Sigmoid colon (tissue), 7 donors: ENCODE data around the gene SANBR. TPM values are rescaled to one million over a fixed set of nuclear protein-coding genes. Genes with fewer than 3 reads are reported as not detected.

ENCODE experiments used
- DNase-seq: peaks from one replicate; pipeline ENCODE4 v3.0.0-alpha.2; 2019
- H3K27ac ChIP-seq, 4 donors: fragments of 200-600 bp; sonication (generic); one replicate each; pipeline ENCODE4 v1.5.1; 2016 to 2019; ENCODE audit warnings: mild to moderate bottlenecking in 1 of 4
- H3K27me3 ChIP-seq, 3 donors: fragments of 200-600 bp; sonication (generic); one replicate each; pipeline ENCODE4 v1.5.1; 2019; ENCODE audit warnings: mild to moderate bottlenecking in 1 of 3
- H3K36me3 ChIP-seq, 4 donors: fragments of 200-600 bp; sonication (generic); one replicate each; pipeline ENCODE4 v1.5.1; 2016 to 2019
- H3K4me1 ChIP-seq, 4 donors: fragments of 200-600 bp; sonication (generic); one replicate each; pipeline ENCODE4 v1.5.1; 2017 to 2019
- H3K4me3 ChIP-seq, 4 donors: fragments of 200-600 bp; sonication (generic); one replicate each; pipeline ENCODE4 v1.5.1; 2017 to 2019; ENCODE audit warnings: mild to moderate bottlenecking in 2 of 4, moderate library complexity in 1 of 4
- H3K9me3 ChIP-seq, 4 donors: fragments of 200-600 bp in 3 of 4; sonication (generic) in 3 of 4; one replicate each; pipeline versions ENCODE4 v1.5.1 to v1.6.1; 2013 to 2019
- EP300 ChIP-seq, 4 donors: sonication (generic); formaldehyde crosslinking; IDR thresholded peaks; one replicate each; pipeline ENCODE4 v1.6.1; 2017; ENCODE audit warnings: antibody characterized with exemption in 4 of 4
- POLR2A ChIP-seq, 2 donors: fragments of 450-650 bp; IDR thresholded peaks; one replicate each; pipeline ENCODE4 v1.6.1; 2016; ENCODE audit warnings: antibody characterized with exemption in 2 of 2, mild to moderate bottlenecking in 2 of 2, moderate library complexity in 2 of 2
- POLR2AphosphoS5 ChIP-seq, 4 donors: sonication (generic); formaldehyde crosslinking; IDR thresholded peaks; one replicate each; pipeline ENCODE4 v1.6.1; 2017; ENCODE audit warnings: antibody characterized with exemption in 4 of 4
- WGBS, 2 donors: extraction: QIAGEN DNeasy Blood & Tissue Kit; methylation state at CpG; one replicate each; pipeline ENCODE4 v1.1.7; 2013; 5-methylcytosine and 5-hydroxymethylcytosine counted together
- intact Hi-C: fragments of 100-400 bp; cut with DNase I; formaldehyde crosslinking; loops from one replicate; pipeline ENCODE4 v1.15.1; 2023
- polyA plus RNA-seq, 3 donors: library from polyadenylated mRNA; stranded (reverse); fragments of 200-250 nt; gene quantifications; one replicate each; pipeline ENCODE4 v1.2.3, GENCODE V29; 2013
- total RNA-seq, 4 donors: library from RNA; depleted of rRNA; stranded (reverse); fragments of >200 nt; gene quantifications; one replicate each; pipeline ENCODE4 v1.1.0, GENCODE V29; 2016
- TF ChIP-seq, protein P1 (sequence below), 4 experiments: fragments of 450-650 bp in 3 of 4; fragments of 200-600 bp in 1 of 4; IDR thresholded peaks; one replicate each; pipeline ENCODE4 v1.5.1; 2016 to 2019; ENCODE audit warnings: antibody characterized with exemption in 4 of 4, mild to moderate bottlenecking in 3 of 4, moderate library complexity in 2 of 4
- donor health status: healthy with polysubstance abuse.
- donor health status: Bipolar disorder and iron deficiency.
- donor health status: healthy.

Gene SANBR
- total and polyA plus RNA-seq, 7 donors, result 3.0 to 18.5 (median 6.5) TPM

- no peak for DNase-seq
- no peaks in the 10 kb centered on the region for H3K27me3 ChIP-seq
- H3K9me3 ChIP-seq, result no peaks in the 10 kb centered on the region
- H3K36me3 ChIP-seq, result peaks cover 0 to 42% (median 4%) of the 10 kb centered on the region in 4 donors
- H3K27ac ChIP-seq, result peak overlapping the region in 3 of 4 donors; percentile 21 to 51 (median 49)
- H3K4me3 ChIP-seq, result no peak overlapping the region
- TF ChIP-seq POLR2AphosphoS5 (IDR thresholded peaks at IDR 0.05), result peak in 1 of 4 donors; percentile 38
- TF ChIP-seq EP300 (IDR thresholded peaks at IDR 0.05), result no peak
- TF ChIP-seq, protein P1, sequence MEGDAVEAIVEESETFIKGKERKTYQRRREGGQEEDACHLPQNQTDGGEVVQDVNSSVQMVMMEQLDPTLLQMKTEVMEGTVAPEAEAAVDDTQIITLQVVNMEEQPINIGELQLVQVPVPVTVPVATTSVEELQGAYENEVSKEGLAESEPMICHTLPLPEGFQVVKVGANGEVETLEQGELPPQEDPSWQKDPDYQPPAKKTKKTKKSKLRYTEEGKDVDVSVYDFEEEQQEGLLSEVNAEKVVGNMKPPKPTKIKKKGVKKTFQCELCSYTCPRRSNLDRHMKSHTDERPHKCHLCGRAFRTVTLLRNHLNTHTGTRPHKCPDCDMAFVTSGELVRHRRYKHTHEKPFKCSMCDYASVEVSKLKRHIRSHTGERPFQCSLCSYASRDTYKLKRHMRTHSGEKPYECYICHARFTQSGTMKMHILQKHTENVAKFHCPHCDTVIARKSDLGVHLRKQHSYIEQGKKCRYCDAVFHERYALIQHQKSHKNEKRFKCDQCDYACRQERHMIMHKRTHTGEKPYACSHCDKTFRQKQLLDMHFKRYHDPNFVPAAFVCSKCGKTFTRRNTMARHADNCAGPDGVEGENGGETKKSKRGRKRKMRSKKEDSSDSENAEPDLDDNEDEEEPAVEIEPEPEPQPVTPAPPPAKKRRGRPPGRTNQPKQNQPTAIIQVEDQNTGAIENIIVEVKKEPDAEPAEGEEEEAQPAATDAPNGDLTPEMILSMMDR (IDR thresholded peaks at IDR 0.05), result no peak
- WGBS, 2 donors, result 57 to 66% methylated on average over 4 of the region's 4 CpGs
- intact Hi-C loops, result no loop called here
- H3K4me1 ChIP-seq, result peaks cover 0 to 15% (median 7%) of the 10 kb centered on the region in 4 donors
Observed at GRCh38 chr2:61045999-61046398, 19.7 kb upstream of the SANBR start.

- Histone ChIP-seq H3K4me1 (no peaks in the 10 kb centered on the region), H3K27ac (no peak overlapping the region), H3K27me3 (no peaks in the 10 kb centered on the region), H3K4me3 (no peak overlapping the region), H3K36me3 (peaks cover 0 to 38% (median 3%) of the 10 kb centered on the region in 4 donors), H3K9me3 (no peaks in the 10 kb centered on the region)
- 52 to 59% methylated on average over 2 of the region's 2 CpGs for WGBS, 2 donors
- TF ChIP-seq, protein P1 (IDR thresholded peaks at IDR 0.05), result no peak
- TF ChIP-seq POLR2AphosphoS5 (IDR thresholded peaks at IDR 0.05) (no peak), EP300 (IDR thresholded peaks at IDR 0.05) (no peak), POLR2A (IDR thresholded peaks at IDR 0.05) (no peak)
- DNase-seq, result no peak
- intact Hi-C loops, result no loop called here
Observed at GRCh38 chr2:61055557-61055956, 10.1 kb upstream of the SANBR start.

GRCh38 chr2:61057562-61057961 is 8.1 kb upstream of the SANBR start:
- intact Hi-C loops, result no loop called here
- no peak overlapping the region for H3K27ac ChIP-seq
- H3K4me3 ChIP-seq, result no peak overlapping the region
- peaks cover 0 to 20% (median 0%) of the 10 kb centered on the region in 4 donors for H3K36me3 ChIP-seq
- TF ChIP-seq EP300 (IDR thresholded peaks at IDR 0.05) (no peak), POLR2AphosphoS5 (IDR thresholded peaks at IDR 0.05) (no peak), POLR2A (IDR thresholded peaks at IDR 0.05) (no peak)
- TF ChIP-seq, protein P1 (IDR thresholded peaks at IDR 0.05), result no peak
- no peaks in the 10 kb centered on the region for H3K4me1 ChIP-seq
- DNase-seq, result no peak
- no peaks in the 10 kb centered on the region for H3K9me3 ChIP-seq
- H3K27me3 ChIP-seq, result no peaks in the 10 kb centered on the region

- Histone ChIP-seq H3K27ac (no peak overlapping the region), H3K4me1 (no peaks in the 10 kb centered on the region), H3K27me3 (no peaks in the 10 kb centered on the region), H3K9me3 (no peaks in the 10 kb centered on the region), H3K4me3 (no peak overlapping the region), H3K36me3 (peaks cover 0 to 6% (median 0%) of the 10 kb centered on the region in 4 donors)
- no peak for DNase-seq
- intact Hi-C loops, result no loop called here
- TF ChIP-seq EP300 (IDR thresholded peaks at IDR 0.05), result no peak
- TF ChIP-seq POLR2A (IDR thresholded peaks at IDR 0.05), result no peak
- TF ChIP-seq POLR2AphosphoS5 (IDR thresholded peaks at IDR 0.05), result no peak
- TF ChIP-seq, protein P1 (IDR thresholded peaks at IDR 0.05), result no peak
Observed at GRCh38 chr2:61059382-61059781, 6.3 kb upstream of the SANBR start.

GRCh38 chr2:61074100-61074499 is 8.4 kb downstream of the SANBR start:
- Histone ChIP-seq H3K4me3 (no peak overlapping the region), H3K9me3 (no peaks in the 10 kb centered on the region), H3K27ac (no peak overlapping the region), H3K27me3 (no peaks in the 10 kb centered on the region), H3K36me3 (peaks cover 0 to 58% (median 2%) of the 10 kb centered on the region in 4 donors), H3K4me1 (no peaks in the 10 kb centered on the region)
- 90 to 98% methylated on average over 1 of the region's 1 CpG for WGBS, 2 donors
- intact Hi-C loops, result no loop called here
- TF ChIP-seq POLR2A (IDR thresholded peaks at IDR 0.05) (no peak), EP300 (IDR thresholded peaks at IDR 0.05) (no peak), POLR2AphosphoS5 (IDR thresholded peaks at IDR 0.05) (no peak)
- TF ChIP-seq, protein P1 (IDR thresholded peaks at IDR 0.05), result no peak
- no peak for DNase-seq
